CD8-positive, alpha-beta memory T cell (primary cell): Measurements from ENCODE around the gene TENM3. TPM values are rescaled to one million over a fixed set of nuclear protein-coding genes. Genes with fewer than 3 reads are reported as not detected.
A peak's percentile ranks its signal among the peaks of the same experiment; 100 is the strongest.

Experiments used
- CTCF ChIA-PET: fragments of 350-600 bp; sonication (Branson Sonifier 250); formaldehyde crosslinking; loops from one replicate; lab custom pipeline; 2021; ENCODE audit warnings: antibody characterized with exemption; lab: Charles Lee
- POLR2A ChIA-PET: fragments of 350-600 bp; sonication (Branson Sonifier 250); formaldehyde crosslinking; loops from one replicate; lab custom pipeline; 2021; ENCODE audit warnings: antibody characterized with exemption; lab: Charles Lee
- DNase-seq, 5 donors: peaks; one replicate each; pipeline versions ENCODE4 v3.0.0 to v3.0.0-alpha.2; 2020 to 2022; ENCODE audit warnings: mixed read lengths in 1 of 5
- H3K27ac ChIP-seq: one replicate; pipeline ENCODE4 v1.7.0; 2013; ENCODE audit warnings: low read depth, mild to moderate bottlenecking, low read length, moderate library complexity
- H3K27me3 ChIP-seq: 2 replicates; pipeline ENCODE4 v1.7.0; 2013; ENCODE audit warnings: low read length, mild to moderate bottlenecking; ENCODE audit not compliant: insufficient read depth, poor library complexity, severe bottlenecking
- H3K36me3 ChIP-seq: 2 replicates; pipeline ENCODE4 v1.7.0; 2013; ENCODE audit warnings: mild to moderate bottlenecking, low read length, moderate library complexity; ENCODE audit not compliant: insufficient read depth
- H3K4me1 ChIP-seq: 2 replicates; pipeline ENCODE4 v1.7.0; 2013; ENCODE audit warnings: mild to moderate bottlenecking, low read length, moderate library complexity; ENCODE audit not compliant: insufficient read depth
- H3K4me3 ChIP-seq: 2 replicates; pipeline ENCODE4 v1.7.0; 2013; ENCODE audit warnings: mild to moderate bottlenecking, low read length
- H3K9me3 ChIP-seq: 2 replicates; pipeline ENCODE4 v1.7.0; 2013; ENCODE audit warnings: mild to moderate bottlenecking, low read length
- H3K27ac Mint-ChIP-seq, 8 donors: one replicate each; pipeline ENCODE4 v1.8.0; 2020 to 2021; ENCODE audit warnings: mixed read lengths in 8 of 8, mild to moderate bottlenecking in 6 of 8, inconsistent platforms in 3 of 8, moderate library complexity in 3 of 8
- H3K27me3 Mint-ChIP-seq, 2 donors: one replicate each; pipeline ENCODE4 v1.8.0; 2020 to 2021; ENCODE audit warnings: mixed read lengths in 2 of 2, mild to moderate bottlenecking in 1 of 2, moderate library complexity in 1 of 2
- H3K36me3 Mint-ChIP-seq, 3 donors: one replicate each; pipeline ENCODE4 v1.8.0; 2020 to 2021; ENCODE audit warnings: mixed read lengths in 3 of 3, inconsistent platforms in 1 of 3, mild to moderate bottlenecking in 1 of 3
- H3K4me1 Mint-ChIP-seq, 3 donors: one replicate each; pipeline ENCODE4 v1.8.0; 2020 to 2021; ENCODE audit warnings: mixed read lengths in 3 of 3, inconsistent platforms in 1 of 3, mild to moderate bottlenecking in 1 of 3
- H3K4me3 Mint-ChIP-seq, 7 donors: one replicate each; pipeline ENCODE4 v1.8.0; 2020 to 2021; ENCODE audit warnings: mixed read lengths in 7 of 7, mild to moderate bottlenecking in 6 of 7, moderate library complexity in 4 of 7, inconsistent platforms in 2 of 7
- H3K9me3 Mint-ChIP-seq, 5 donors: one replicate each; pipeline ENCODE4 v1.8.0; 2020 to 2022; ENCODE audit warnings: mixed read lengths in 5 of 5, mild to moderate bottlenecking in 3 of 5, moderate library complexity in 2 of 5, inconsistent platforms in 1 of 5
- polyA plus RNA-seq: library from polyadenylated mRNA; unstranded; fragments of 300-500 nt; fragmentation: Illumina TruSeq; gene quantifications from one replicate; pipeline ENCODE4 v1.2.3, GENCODE V29; 2021
- total RNA-seq, 2 experiments: library from RNA; stranded (reverse); gene quantifications; one replicate each; pipeline ENCODE4 v1.2.3, GENCODE V29; 2021

Gene TENM3
- total and polyA plus RNA-seq, 3 experiments from 2014 or later = not detected

GRCh38 chr4:182261651-182262223, 18.5 kb downstream of the TENM3 start:
- Mint-ChIP-seq H3K27me3 (peaks cover 0 to 1% of the 10 kb centered on the region in 2 donors), H3K4me1 (no peaks in the 10 kb centered on the region), H3K27ac (peak overlapping the region in 1 of 8 donors; percentile 33), H3K36me3 (no peaks in the 10 kb centered on the region), H3K4me3 (no peak overlapping the region), H3K9me3 (peaks cover 0 to 10% (median 3%) of the 10 kb centered on the region in 5 donors)
- no peak overlapping the region for H3K27ac ChIP-seq
- ChIA-PET CTCF (no interaction called here), POLR2A (no interaction called here)
- H3K4me3 ChIP-seq = no peak overlapping the region
- H3K4me1 ChIP-seq = no peaks in the 10 kb centered on the region
- H3K27me3 ChIP-seq = no peaks in the 10 kb centered on the region
- H3K36me3 ChIP-seq = no peaks in the 10 kb centered on the region
- no peaks in the 10 kb centered on the region for H3K9me3 ChIP-seq
- no peak for DNase-seq

- Histone ChIP-seq H3K4me3 (no peak overlapping the region), H3K27ac (no peak overlapping the region), H3K27me3 (no peaks in the 10 kb centered on the region), H3K36me3 (no peaks in the 10 kb centered on the region), H3K4me1 (no peaks in the 10 kb centered on the region), H3K9me3 (no peaks in the 10 kb centered on the region)
- Mint-ChIP-seq H3K4me1 (no peaks in the 10 kb centered on the region), H3K4me3 (no peak overlapping the region), H3K9me3 (peaks cover 0 to 10% (median 0%) of the 10 kb centered on the region in 5 donors), H3K36me3 (no peaks in the 10 kb centered on the region), H3K27ac (no peak overlapping the region), H3K27me3 (peaks cover 0 to 1% of the 10 kb centered on the region in 2 donors)
- ChIA-PET CTCF (no interaction called here), POLR2A (no interaction called here)
- no peak for DNase-seq
Observed at GRCh38 chr4:182263562-182263961, 20.4 kb downstream of the TENM3 start.

- POLR2A ChIA-PET = no interaction called here
- Mint-ChIP-seq H3K4me1 (no peaks in the 10 kb centered on the region), H3K27ac (no peak overlapping the region)
Observed at GRCh38 chr4:182264139-182264752, 21.0 kb downstream of the TENM3 start.

GRCh38 chr4:182265881-182266280, 22.7 kb downstream of the TENM3 start:
- Histone ChIP-seq H3K4me3 (no peak overlapping the region), H3K27ac (no peak overlapping the region), H3K9me3 (no peaks in the 10 kb centered on the region), H3K27me3 (no peaks in the 10 kb centered on the region), H3K36me3 (no peaks in the 10 kb centered on the region), H3K4me1 (no peaks in the 10 kb centered on the region)
- Mint-ChIP-seq H3K9me3 (peaks cover 0 to 18% (median 0%) of the 10 kb centered on the region in 5 donors), H3K4me3 (no peak overlapping the region), H3K27me3 (peaks cover 0 to 2% of the 10 kb centered on the region in 2 donors), H3K27ac (no peak overlapping the region), H3K4me1 (no peaks in the 10 kb centered on the region), H3K36me3 (no peaks in the 10 kb centered on the region)
- CTCF ChIA-PET = no interaction called here
- POLR2A ChIA-PET = no interaction called here
- no peak for DNase-seq

More at GRCh38 chr4:182264139-182264752, 21.0 kb downstream of the TENM3 start:
- Histone ChIP-seq H3K4me3 (no peak overlapping the region), H3K4me1 (no peaks in the 10 kb centered on the region), H3K36me3 (no peaks in the 10 kb centered on the region), H3K27me3 (no peaks in the 10 kb centered on the region), H3K27ac (no peak overlapping the region), H3K9me3 (no peaks in the 10 kb centered on the region)
- Mint-ChIP-seq H3K4me3 (no peak overlapping the region), H3K9me3 (peaks cover 0 to 14% (median 0%) of the 10 kb centered on the region in 5 donors), H3K27me3 (peaks cover 0 to 1% of the 10 kb centered on the region in 2 donors), H3K36me3 (no peaks in the 10 kb centered on the region)
- no peak for DNase-seq
- CTCF ChIA-PET = no interaction called here

GRCh38 chr4:182267048-182267447, 23.8 kb downstream of the TENM3 start:
- no peak overlapping the region for H3K27ac ChIP-seq
- no peaks in the 10 kb centered on the region for H3K4me1 ChIP-seq
- Mint-ChIP-seq H3K9me3 (peaks cover 0 to 18% (median 2%) of the 10 kb centered on the region in 5 donors), H3K4me1 (no peaks in the 10 kb centered on the region), H3K27ac (no peak overlapping the region), H3K4me3 (no peak overlapping the region), H3K27me3 (peaks cover 0 to 2% of the 10 kb centered on the region in 2 donors), H3K36me3 (no peaks in the 10 kb centered on the region)
- H3K9me3 ChIP-seq = no peaks in the 10 kb centered on the region
- no peaks in the 10 kb centered on the region for H3K27me3 ChIP-seq
- no peak overlapping the region for H3K4me3 ChIP-seq
- no peaks in the 10 kb centered on the region for H3K36me3 ChIP-seq
- DNase-seq = no peak
- ChIA-PET POLR2A (no interaction called here), CTCF (no interaction called here)

GRCh38 chr4:182268966-182269365, 25.8 kb downstream of the TENM3 start:
- Histone ChIP-seq H3K4me3 (no peak overlapping the region), H3K36me3 (no peaks in the 10 kb centered on the region), H3K9me3 (no peaks in the 10 kb centered on the region), H3K27me3 (no peaks in the 10 kb centered on the region), H3K4me1 (no peaks in the 10 kb centered on the region), H3K27ac (no peak overlapping the region)
- H3K9me3 Mint-ChIP-seq = peaks cover 0 to 10% (median 0%) of the 10 kb centered on the region in 5 donors
- POLR2A ChIA-PET = no interaction called here
- CTCF ChIA-PET = no interaction called here
- H3K36me3 Mint-ChIP-seq = no peaks in the 10 kb centered on the region
- no peak overlapping the region for H3K4me3 Mint-ChIP-seq
- no peak overlapping the region for H3K27ac Mint-ChIP-seq
- peaks cover 0 to 1% of the 10 kb centered on the region in 2 donors for H3K27me3 Mint-ChIP-seq
- H3K4me1 Mint-ChIP-seq = no peaks in the 10 kb centered on the region
- DNase-seq = no peak

- Histone ChIP-seq H3K27me3 (no peaks in the 10 kb centered on the region), H3K4me1 (no peaks in the 10 kb centered on the region), H3K27ac (no peak overlapping the region), H3K9me3 (no peaks in the 10 kb centered on the region), H3K4me3 (no peak overlapping the region), H3K36me3 (no peaks in the 10 kb centered on the region)
- H3K27ac Mint-ChIP-seq = no peak overlapping the region
- no peak for DNase-seq
- peaks cover 0 to 7% (median 2%) of the 10 kb centered on the region in 5 donors for H3K9me3 Mint-ChIP-seq
- H3K27me3 Mint-ChIP-seq = peaks cover 0 to 4% of the 10 kb centered on the region in 2 donors
- POLR2A ChIA-PET = no interaction called here
- H3K36me3 Mint-ChIP-seq = no peaks in the 10 kb centered on the region
- CTCF ChIA-PET = no interaction called here
- H3K4me1 Mint-ChIP-seq = no peaks in the 10 kb centered on the region
- H3K4me3 Mint-ChIP-seq = no peak overlapping the region
Observed at GRCh38 chr4:182271731-182272130, 28.5 kb downstream of the TENM3 start.

GRCh38 chr4:182272151-182272550, 28.9 kb downstream of the TENM3 start:
- H3K9me3 Mint-ChIP-seq = peaks cover 0 to 7% (median 2%) of the 10 kb centered on the region in 5 donors
- Histone ChIP-seq H3K27me3 (no peaks in the 10 kb centered on the region), H3K27ac (no peak overlapping the region), H3K4me3 (no peak overlapping the region), H3K9me3 (no peaks in the 10 kb centered on the region), H3K4me1 (no peaks in the 10 kb centered on the region), H3K36me3 (no peaks in the 10 kb centered on the region)
- no peak overlapping the region for H3K27ac Mint-ChIP-seq
- H3K4me3 Mint-ChIP-seq = no peak overlapping the region
- H3K4me1 Mint-ChIP-seq = no peaks in the 10 kb centered on the region
- no peak for DNase-seq
- CTCF ChIA-PET = no interaction called here
- H3K27me3 Mint-ChIP-seq = peaks cover 0 to 4% of the 10 kb centered on the region in 2 donors
- no peaks in the 10 kb centered on the region for H3K36me3 Mint-ChIP-seq
- POLR2A ChIA-PET = no interaction called here
